ENCODE data around the gene OLFML1.

DNA sequence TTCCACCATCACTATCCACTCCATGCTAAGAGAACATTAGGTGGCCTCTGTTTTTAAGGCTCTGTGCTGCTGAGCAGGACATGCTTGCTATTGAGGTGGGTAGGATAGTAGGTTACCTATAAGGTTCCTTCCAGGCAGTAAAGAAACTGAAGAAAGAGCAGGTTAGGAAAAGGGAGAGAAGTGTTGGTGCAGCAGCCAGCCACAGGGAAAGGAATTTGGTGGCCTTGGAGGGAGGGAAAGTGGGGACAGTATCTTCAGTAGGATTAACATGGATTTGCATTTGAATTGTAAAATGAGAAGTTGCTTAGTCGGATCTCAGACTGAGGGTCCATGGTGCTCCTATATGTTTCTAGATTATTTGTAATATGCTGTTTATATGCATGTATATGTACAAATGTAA is 49.2 kb upstream of the OLFML1 start:
- TF ChIP-seq, protein P1, sequence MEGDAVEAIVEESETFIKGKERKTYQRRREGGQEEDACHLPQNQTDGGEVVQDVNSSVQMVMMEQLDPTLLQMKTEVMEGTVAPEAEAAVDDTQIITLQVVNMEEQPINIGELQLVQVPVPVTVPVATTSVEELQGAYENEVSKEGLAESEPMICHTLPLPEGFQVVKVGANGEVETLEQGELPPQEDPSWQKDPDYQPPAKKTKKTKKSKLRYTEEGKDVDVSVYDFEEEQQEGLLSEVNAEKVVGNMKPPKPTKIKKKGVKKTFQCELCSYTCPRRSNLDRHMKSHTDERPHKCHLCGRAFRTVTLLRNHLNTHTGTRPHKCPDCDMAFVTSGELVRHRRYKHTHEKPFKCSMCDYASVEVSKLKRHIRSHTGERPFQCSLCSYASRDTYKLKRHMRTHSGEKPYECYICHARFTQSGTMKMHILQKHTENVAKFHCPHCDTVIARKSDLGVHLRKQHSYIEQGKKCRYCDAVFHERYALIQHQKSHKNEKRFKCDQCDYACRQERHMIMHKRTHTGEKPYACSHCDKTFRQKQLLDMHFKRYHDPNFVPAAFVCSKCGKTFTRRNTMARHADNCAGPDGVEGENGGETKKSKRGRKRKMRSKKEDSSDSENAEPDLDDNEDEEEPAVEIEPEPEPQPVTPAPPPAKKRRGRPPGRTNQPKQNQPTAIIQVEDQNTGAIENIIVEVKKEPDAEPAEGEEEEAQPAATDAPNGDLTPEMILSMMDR (IDR thresholded peaks at IDR 0.05; ENCODE audit: insufficient read depth, low read length), result no peak
- TF ChIP-seq REST (IDR thresholded peaks at IDR 0.05; ENCODE audit: insufficient replicate concordance, low read depth) (no peak), SPI1 (IDR thresholded peaks at IDR 0.05; ENCODE audit: borderline replicate concordance, low read depth) (no peak), GABPA (IDR thresholded peaks at IDR 0.05; ENCODE audit: low read depth) (no peak)

Data from HL-60 (cell line).